Stimulated activated CD4-positive, alpha-beta T cell treated with anti-CD3 and anti-CD28 coated beads, Interleukin-1b, Interleukin-23, amount 100 ng/mL, for 1 hour (primary cell): Measurements from ENCODE around the gene HSPG2.
A peak's percentile ranks its signal among the peaks of the same experiment; 100 is the strongest.
"Not testable (repeated sequence)": the region's sequence is repeated elsewhere in the genome, so short reads cannot be mapped to it uniquely, and the experiment has no call there.

Experiments
- DNase-seq, 2 donors: peaks; one replicate each; pipeline ENCODE4 v3.0.0-alpha.2; 2020; ENCODE audit warnings: low read depth in 2 of 2

Gene HSPG2

GRCh38 chr1:21937034-21937371 is at the start of gene HSPG2:
HSPG2 (minus strand) TSS chr1:21937310; CDS start chr1:21937217, 93 bp downstream.
- no peak for DNase-seq

GRCh38 chr1:21986386-21986785 is 49.3 kb upstream of the HSPG2 start:
- not testable (repeated sequence) for DNase-seq

DNA sequence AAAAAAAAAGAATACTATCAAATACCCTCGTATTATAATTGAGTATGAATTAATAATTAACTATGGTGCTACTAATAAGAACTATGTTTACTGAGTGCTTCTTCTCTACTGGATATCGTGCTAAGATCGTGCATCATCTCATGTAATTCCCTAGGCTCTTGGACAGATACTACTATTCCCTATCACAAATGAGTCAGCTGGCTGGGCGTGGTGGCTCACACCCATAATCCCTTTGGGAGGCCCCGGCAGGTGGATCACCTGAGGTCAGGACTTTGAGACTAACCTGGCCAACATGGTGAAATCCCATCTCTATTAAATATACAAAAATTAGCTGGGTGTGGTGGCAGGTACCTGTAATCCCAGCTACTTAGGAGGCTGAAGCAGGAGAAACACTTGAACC is 48.8 kb upstream of the HSPG2 start:
- not testable (repeated sequence) for DNase-seq

- not testable (repeated sequence) for DNase-seq
Measured at GRCh38 chr1:21983539-21983938, 46.4 kb upstream of the HSPG2 start.

DNA sequence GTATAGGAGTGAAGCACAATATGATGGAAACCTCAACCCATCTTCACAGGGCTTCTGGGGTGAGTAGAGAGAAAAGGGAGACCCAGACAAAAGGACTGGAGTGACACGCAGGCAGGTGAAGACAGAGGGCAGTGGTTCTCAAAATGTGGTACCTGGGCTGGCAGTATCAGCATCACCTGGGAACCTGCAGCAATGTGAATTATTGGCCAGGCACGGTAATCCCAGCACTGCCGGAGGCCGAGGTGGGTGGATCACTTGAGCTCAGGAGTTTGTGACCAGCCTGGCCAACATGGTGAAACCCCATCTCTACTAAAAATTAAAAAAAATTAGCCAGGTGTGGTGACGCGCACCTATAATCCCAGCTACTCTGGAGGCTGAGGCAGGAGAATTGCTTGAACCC is 45.0 kb upstream of the HSPG2 start:
- DNase-seq: not testable (repeated sequence)

GRCh38 chr1:21981253-21981652 is 44.1 kb upstream of the HSPG2 start:
- not testable (repeated sequence) for DNase-seq

GRCh38 chr1:21980515-21981220 is 43.6 kb upstream of the HSPG2 start:
- DNase-seq: not testable (repeated sequence)

DNA sequence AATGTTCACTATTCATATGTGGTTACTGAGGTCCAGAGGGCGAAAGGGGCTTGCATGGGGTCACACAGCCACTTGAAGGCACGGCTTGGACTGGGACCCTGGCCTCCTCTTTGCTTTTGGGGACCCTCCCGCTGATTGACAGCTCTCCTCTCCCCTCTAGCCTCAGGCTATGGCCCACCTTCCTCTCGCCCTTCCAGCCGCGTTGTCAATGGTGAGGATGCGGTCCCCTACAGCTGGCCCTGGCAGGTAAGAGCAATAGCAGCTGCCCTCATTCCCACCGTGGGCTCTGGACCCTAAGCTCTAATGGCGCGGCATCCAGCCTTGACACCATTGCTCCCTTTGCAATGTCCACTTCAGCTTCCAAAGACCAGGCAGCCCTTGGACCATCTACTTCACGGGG is 41.1 kb upstream of the HSPG2 start:
- not testable (repeated sequence) for DNase-seq

GRCh38 chr1:21976703-21977239 is 39.7 kb upstream of the HSPG2 start, which contains the start of gene CELA3B:
CELA3B (plus strand) TSS chr1:21977022; CDS start chr1:21977040, 18 bp downstream.
- DNase-seq: not testable (repeated sequence)

- not testable (repeated sequence) for DNase-seq
Measured at GRCh38 chr1:21975296-21975695, 38.2 kb upstream of the HSPG2 start.

DNA sequence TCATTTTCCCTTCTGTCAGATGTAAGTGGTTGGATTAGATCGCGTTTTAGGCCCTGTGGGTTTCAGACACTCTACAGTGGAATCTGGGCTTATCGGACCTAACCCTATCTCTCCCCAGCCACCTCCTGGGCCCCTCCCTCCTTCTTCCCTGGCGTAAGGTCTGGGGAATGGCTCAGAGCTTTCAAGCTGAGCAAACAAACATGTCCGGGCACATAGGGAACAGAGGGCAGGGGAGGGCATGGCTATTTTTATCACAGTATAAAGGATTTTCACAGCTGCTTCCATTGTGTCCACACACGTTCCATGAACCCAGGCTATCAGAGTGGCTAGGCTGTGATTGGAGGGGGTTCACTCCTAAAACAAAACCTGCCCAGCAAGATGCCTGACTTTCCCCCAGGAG is 37.6 kb upstream of the HSPG2 start:
- not testable (repeated sequence) for DNase-seq

DNA sequence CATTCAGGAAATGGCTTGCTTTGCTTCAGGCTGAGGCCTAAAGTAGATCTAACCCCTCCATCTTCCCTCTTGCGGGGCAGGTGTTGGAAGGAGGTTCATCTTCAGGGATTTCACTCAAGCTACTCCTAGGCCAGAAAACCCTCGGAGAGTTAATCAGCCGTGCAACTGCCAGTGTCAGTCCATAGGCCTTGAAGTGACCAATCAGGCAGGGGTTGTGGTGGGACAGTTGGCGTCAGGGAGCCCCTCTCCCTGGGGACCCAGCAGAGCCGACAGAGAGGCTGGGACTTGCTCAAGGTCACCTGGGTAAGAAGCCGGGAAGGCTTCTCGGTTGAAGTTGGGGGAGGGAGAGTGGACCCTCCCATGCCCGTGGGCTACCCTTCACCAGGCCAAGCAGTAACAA is 36.8 kb upstream of the HSPG2 start:
- not testable (repeated sequence) for DNase-seq

DNA sequence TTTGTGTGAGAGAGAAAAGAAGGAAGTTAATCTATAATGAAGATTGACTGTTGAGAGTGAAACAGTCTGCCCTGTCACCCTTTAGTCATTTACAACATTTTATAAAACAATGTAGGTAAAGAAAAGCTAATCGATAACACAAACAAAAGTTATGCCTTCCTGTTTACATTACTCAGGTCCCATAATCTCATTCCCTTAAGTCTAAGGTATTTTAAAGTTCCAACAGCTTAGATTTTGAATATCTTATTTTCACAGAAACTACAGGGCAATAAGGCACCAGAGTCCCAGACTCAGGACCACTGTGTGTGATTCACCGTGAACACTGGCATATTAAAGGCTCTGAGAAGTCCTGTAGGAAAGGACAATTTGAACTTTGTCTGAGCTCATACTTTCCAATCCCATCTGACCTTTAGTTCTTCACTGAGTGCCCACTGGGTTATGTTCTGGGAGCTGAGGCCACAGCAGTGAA is 35.9 kb upstream of the HSPG2 start:
- not testable (repeated sequence) for DNase-seq

DNA sequence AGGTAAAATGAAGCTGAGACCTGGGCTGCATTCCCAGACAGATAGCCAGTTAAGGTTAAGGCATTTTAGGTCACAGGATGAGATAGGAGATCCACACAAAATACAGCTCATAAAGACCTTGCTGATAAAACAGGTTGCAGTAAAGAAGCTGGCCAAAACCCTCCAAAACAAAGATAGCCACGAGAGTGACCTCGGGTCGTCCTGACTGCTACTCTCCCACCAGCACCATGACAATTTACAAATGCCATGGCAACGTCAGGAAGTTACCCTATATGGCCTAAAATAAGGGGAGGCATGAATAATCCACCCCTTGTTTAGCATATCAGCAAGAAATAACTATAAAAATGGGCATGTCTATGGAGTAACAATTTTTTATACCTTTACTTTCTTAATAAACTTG is 33.4 kb upstream of the HSPG2 start:
- not testable (repeated sequence) for DNase-seq

- not testable (repeated sequence) for DNase-seq
Measured at GRCh38 chr1:21969066-21969465, 32.0 kb upstream of the HSPG2 start.

- DNase-seq: not testable (repeated sequence)
Measured at GRCh38 chr1:21967216-21967615, 30.1 kb upstream of the HSPG2 start.

GRCh38 chr1:21966247-21967000 is 29.3 kb upstream of the HSPG2 start:
- no peak for DNase-seq

DNA sequence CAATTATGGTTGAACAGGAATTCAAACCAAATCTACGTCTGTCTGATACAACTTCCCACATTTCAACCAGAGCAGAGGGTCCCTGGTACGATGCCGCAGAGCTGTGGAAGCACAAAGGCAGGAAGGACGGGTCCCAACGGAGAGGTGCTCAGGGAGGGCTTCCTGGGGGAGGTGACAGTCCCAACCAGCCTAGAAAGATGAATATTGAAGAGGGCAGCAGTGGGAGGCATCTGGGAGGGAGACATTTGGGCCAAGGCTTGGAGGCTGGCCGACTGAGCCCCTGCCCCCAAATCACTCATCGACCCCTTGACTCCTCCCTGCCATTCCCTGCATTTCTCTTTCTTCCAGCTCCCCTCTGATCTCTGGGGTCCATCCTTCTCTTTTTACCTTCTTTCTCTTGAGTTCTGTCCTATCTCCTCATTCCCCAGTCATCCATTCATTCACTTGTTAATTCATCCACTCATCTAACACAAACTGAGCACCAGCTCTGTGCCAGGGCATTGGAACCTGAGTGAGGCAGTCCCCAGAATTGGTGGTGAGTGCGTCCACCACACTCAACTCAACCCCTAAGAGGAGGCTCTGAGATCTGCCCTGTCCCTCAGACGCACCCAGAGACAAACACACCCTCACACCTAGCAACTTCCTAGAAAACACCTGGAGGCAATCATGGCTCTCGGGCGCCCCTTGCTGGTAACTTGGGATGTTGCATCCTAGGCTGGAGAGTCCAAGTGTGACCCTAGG is 26.5 kb upstream of the HSPG2 start:
- peak; percentile 59 to 79 for DNase-seq

DNA sequence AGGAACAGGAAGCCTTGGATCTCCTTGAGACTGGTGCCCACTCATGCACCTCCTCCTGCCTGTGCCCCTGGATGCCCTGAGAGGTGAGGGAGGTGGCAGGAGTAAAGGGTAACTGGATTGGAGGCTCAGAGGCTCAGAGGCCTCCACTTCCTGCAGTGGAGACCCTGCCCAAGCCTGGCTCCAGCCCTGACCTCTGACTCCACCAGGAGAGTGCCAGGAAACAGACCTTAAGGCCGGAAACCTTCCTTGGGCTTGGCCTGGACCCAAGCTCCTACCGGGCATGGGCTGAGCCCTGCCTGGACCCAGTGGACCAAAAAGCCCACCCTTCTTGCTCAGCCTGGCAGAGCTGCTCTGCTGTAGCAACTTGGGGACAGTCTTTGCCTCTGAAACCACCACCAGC is 24.7 kb upstream of the HSPG2 start:
- DNase-seq: no peak

- no peak for DNase-seq
Measured at GRCh38 chr1:21961337-21961736, 24.2 kb upstream of the HSPG2 start.

DNA sequence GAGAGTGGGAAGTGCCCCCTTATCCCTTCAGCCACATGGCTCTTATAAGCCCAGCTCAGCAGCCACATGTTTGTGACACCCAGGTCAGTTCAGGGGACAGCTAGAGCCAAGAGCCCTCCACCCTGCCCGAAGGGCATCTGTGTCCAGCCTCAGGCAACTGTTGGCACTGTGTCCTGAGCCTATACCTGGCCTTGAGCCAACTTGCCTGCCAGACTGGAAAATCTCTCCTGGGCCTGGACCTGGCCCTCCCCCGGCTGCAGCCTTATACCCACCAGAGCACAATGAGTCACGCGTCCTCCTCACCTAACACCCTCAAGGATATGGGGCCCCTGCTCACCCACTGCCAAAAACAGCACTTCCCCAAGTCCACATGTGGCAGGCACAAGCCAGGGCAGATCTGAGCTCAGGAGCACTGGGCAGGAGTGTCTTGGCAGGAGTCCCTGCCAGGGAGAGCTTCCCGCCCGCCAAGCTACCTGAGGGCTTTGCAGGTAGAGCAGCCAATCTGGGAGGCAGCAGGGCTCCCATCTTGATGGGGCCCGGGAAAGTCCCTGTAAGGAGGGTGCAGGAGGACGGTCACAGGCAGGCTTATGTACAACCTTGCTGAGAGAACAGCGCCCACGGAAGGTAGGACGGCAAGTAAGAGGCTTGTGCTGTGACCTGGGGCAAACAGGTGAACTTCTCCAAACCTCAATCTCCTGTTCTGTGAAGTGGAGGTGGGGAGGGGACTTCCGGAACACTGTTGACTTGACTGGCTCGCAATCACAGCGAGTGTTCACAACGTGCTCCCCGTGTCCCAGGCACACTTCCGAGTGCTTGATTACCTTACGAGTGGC is 19.8 kb upstream of the HSPG2 start:
- peak in 1 of 2 donors; percentile 12 for DNase-seq
